Measurements from ENCODE around the gene EPHB1. TPM values are rescaled to one million over a fixed set of nuclear protein-coding genes. Genes with fewer than 3 reads are reported as not detected.

The EPHB1 gene
- polyA plus RNA-seq, 1 donor from 2014 or later: 18.7 TPM

GRCh38 chr3:135017003-135017893 lies 222.2 kb downstream of the EPHB1 start:
- Histone ChIP-seq H3K9me2 (ENCODE audit: insufficient read depth, low read length) (no peaks in the 10 kb centered on the region), H3K27ac (ENCODE audit: low read length) (no peak overlapping the region), H3K27me3 (ENCODE audit: insufficient read depth, low read depth, low read length) (no peaks in the 10 kb centered on the region), H3K4me2 (ENCODE audit: low read length) (no peak overlapping the region), H3K9ac (ENCODE audit: low read length) (no peak overlapping the region), H3F3A (ENCODE audit: insufficient read depth, low read length, poor library complexity, severe bottlenecking) (no peaks in the 10 kb centered on the region), H3K4me3 (ENCODE audit: low read length) (no peak overlapping the region), H3K36me3 (ENCODE audit: insufficient read depth, low read length) (no peaks in the 10 kb centered on the region), H2AFZ (ENCODE audit: low read depth, low read length) (no peak overlapping the region), H3K79me2 (replicated peaks; ENCODE audit: insufficient read depth, low read length) (no peaks in the 10 kb centered on the region), H4K20me1 (ENCODE audit: insufficient read depth) (no peaks in the 10 kb centered on the region), H3K9me3 (ENCODE audit: low read length) (no peaks in the 10 kb centered on the region)
- TF ChIP-seq SMC3 (conservative IDR thresholded peaks at IDR 0.05; ENCODE audit: poor library complexity): no peak
- TF ChIP-seq MXI1 (conservative IDR thresholded peaks at IDR 0.05; ENCODE audit: poor library complexity, severe bottlenecking): no peak
- TF ChIP-seq, protein P1, sequence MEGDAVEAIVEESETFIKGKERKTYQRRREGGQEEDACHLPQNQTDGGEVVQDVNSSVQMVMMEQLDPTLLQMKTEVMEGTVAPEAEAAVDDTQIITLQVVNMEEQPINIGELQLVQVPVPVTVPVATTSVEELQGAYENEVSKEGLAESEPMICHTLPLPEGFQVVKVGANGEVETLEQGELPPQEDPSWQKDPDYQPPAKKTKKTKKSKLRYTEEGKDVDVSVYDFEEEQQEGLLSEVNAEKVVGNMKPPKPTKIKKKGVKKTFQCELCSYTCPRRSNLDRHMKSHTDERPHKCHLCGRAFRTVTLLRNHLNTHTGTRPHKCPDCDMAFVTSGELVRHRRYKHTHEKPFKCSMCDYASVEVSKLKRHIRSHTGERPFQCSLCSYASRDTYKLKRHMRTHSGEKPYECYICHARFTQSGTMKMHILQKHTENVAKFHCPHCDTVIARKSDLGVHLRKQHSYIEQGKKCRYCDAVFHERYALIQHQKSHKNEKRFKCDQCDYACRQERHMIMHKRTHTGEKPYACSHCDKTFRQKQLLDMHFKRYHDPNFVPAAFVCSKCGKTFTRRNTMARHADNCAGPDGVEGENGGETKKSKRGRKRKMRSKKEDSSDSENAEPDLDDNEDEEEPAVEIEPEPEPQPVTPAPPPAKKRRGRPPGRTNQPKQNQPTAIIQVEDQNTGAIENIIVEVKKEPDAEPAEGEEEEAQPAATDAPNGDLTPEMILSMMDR (IDR thresholded peaks at IDR 0.05; ENCODE audit: poor library complexity, severe bottlenecking): no peak
- no peak for TF ChIP-seq REST (IDR thresholded peaks at IDR 0.05; ENCODE audit: borderline replicate concordance)
- TF ChIP-seq POLR2AphosphoS5 (IDR thresholded peaks at IDR 0.05): no peak
- TF ChIP-seq RAD21 (conservative IDR thresholded peaks at IDR 0.05): no peak
- no peak for TF ChIP-seq EP300 (conservative IDR thresholded peaks at IDR 0.05; ENCODE audit: poor library complexity, severe bottlenecking)
- no peak for TF ChIP-seq EZH2 (IDR thresholded peaks at IDR 0.05; ENCODE audit: borderline replicate concordance, insufficient read depth, low read length, poor library complexity, severe bottlenecking)
- TF ChIP-seq TAF1 (IDR thresholded peaks at IDR 0.05; ENCODE audit: low read depth): no peak

GRCh38 chr3:135018149-135018923 lies 223.3 kb downstream of the EPHB1 start:
- no peaks in the 10 kb centered on the region for H3K9me3 ChIP-seq (ENCODE audit: low read length)
- H3K36me3 ChIP-seq (ENCODE audit: insufficient read depth, low read length): no peaks in the 10 kb centered on the region
- no peaks in the 10 kb centered on the region for H4K20me1 ChIP-seq (ENCODE audit: insufficient read depth)
- no peak overlapping the region for H3K9ac ChIP-seq (ENCODE audit: low read length)
- no peaks in the 10 kb centered on the region for H3K27me3 ChIP-seq (ENCODE audit: insufficient read depth, low read depth, low read length)
- TF ChIP-seq REST (IDR thresholded peaks at IDR 0.05; ENCODE audit: borderline replicate concordance) (no peak), SMC3 (conservative IDR thresholded peaks at IDR 0.05; ENCODE audit: poor library complexity) (no peak), EP300 (conservative IDR thresholded peaks at IDR 0.05; ENCODE audit: poor library complexity, severe bottlenecking) (no peak), TAF1 (IDR thresholded peaks at IDR 0.05; ENCODE audit: low read depth) (no peak), RAD21 (conservative IDR thresholded peaks at IDR 0.05) (no peak), MXI1 (conservative IDR thresholded peaks at IDR 0.05; ENCODE audit: poor library complexity, severe bottlenecking) (no peak), EZH2 (IDR thresholded peaks at IDR 0.05; ENCODE audit: borderline replicate concordance, insufficient read depth, low read length, poor library complexity, severe bottlenecking) (no peak), POLR2AphosphoS5 (IDR thresholded peaks at IDR 0.05) (no peak)
- TF ChIP-seq, protein P1 (IDR thresholded peaks at IDR 0.05; ENCODE audit: poor library complexity, severe bottlenecking): no peak
- no peak overlapping the region for H3K27ac ChIP-seq (ENCODE audit: low read length)
- no peak overlapping the region for H3K4me2 ChIP-seq (ENCODE audit: low read length)
- H2AFZ ChIP-seq (ENCODE audit: low read depth, low read length): no peak overlapping the region
- no peak overlapping the region for H3K4me3 ChIP-seq (ENCODE audit: low read length)
- H3K9me2 ChIP-seq (ENCODE audit: insufficient read depth, low read length): no peaks in the 10 kb centered on the region
- H3F3A ChIP-seq (ENCODE audit: insufficient read depth, low read length, poor library complexity, severe bottlenecking): no peaks in the 10 kb centered on the region
- H3K79me2 ChIP-seq (replicated peaks; ENCODE audit: insufficient read depth, low read length): no peaks in the 10 kb centered on the region
